GM12801 (cell line): ENCODE measurements around the gene FGD5.

Experiments
- CTCF ChIP-seq: IDR thresholded peaks from one replicate; pipeline ENCODE4 v1.5.1; 2011; ENCODE audit warnings: control low read depth; ENCODE audit not compliant: insufficient read length; ENCODE audit errors: extremely low read depth

FGD5 gene

DNA sequence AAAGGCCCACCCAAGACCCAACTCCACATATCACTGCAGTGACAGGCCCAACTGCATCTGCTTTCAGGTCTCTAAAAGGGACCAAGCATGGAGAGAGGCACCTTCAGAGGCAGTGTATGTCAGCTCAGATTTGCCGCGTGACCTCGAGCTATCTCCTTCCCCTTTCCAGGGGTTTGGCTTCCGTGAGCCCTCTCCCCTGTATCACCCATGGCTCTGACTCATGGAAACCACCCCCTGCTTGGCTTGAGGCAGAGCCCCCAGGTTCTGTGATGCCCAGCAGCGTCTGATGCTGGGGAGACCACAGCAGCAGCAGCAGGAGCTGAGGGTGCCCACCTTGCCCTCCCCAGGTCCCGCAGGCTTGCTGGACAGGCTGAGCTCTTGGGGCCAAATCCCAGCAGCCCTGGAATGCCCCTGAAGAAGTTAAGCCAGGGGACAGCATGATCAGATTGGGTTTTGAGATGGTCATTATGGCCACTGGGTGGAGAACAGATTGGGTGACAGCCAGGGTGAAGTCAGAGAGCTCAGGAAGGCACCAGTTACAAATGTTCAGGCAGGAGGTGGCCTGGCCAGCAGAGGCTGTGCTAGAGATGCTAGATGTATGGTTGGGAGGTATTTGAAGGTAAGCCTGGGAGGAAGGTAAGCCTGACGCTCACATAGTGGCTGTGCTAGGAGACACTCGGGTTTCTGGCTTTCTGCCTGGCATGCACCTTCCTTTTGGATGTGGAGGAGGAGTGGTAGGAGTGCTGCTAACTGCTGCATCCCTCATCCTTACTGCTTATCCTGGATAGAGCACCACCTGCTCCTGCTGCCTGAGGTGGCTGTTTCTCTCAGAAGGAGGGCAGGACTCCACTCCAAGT is 42.9 kb downstream of the FGD5 start:
- no peak for TF ChIP-seq CTCF

DNA sequence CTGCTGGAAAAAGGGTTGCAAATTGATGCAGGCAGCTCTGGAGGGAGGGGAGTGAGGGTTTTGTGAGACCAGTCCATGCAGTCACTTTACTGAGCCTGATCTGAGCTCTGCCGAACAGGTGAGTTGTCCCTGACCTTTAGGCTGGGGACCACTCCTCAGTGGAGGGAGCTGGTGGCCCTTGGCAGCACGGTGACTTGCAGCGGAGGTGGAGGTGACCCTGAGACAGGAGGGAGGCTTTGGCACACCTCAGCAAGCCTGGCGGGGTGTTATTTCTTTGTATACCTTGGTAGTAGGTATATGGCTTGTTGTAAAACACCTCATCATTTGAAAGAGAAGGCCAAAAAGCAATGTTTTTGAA is 43.5 kb downstream of the FGD5 start:
- no peak for TF ChIP-seq CTCF

- TF ChIP-seq CTCF: no peak
These were observed 44.0 kb downstream of the FGD5 start for GRCh38 chr3:14862661-14863230.

DNA sequence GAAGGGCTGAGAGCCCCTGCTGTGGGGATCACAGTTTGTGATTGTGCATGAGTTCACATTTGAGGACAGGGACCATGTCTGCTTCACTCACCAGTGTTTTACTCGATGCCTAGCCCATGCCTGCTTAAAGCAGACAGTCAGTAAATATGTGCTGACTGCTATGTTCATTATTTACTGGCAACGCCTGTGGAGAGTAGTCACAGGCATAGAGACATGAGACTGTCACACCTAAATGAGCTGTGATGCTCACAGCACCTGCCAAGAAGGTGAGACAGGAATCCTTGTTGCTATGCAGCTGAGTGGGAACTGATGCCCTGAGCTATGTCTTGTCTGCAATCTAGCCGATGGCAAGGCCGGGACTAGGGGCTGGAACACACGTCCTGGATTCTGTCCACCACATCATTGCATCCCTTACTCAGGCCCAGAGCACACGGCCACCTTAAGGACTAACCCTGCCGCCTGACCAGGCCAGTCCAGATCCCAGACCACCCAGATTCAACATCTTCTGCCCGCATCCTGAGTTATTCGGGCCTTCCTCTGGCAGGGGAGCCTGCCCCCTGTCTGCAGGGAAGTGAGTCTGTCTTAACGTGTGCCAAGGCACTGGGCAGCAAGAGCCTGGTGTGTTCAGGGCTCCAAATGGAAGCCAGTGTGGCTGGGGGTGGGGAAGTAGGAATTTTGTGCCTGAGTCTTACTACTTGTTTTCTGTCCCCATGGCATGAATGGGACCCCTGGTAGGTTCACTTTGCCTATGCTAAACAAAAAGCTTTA is 44.8 kb downstream of the FGD5 start:
- no peak for TF ChIP-seq CTCF

DNA sequence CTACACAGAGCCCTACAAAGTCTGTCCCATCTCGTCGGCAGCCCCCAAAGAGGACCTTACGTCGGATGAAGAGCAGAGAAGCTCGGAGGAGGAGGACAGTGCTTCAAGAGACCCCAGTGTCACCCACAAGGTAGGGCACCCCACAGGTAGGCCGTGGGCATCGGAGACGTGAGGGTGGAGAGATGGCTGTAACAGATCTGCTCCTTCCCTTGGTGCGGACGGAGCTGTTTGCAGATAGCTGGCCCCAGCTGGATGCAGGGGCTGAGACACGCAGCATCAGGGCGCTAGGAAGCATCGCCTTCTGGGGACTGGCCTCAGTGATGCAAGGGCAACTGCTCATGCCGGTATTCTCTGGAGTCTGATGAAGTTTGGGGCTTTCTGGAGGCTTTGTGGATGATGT is 45.4 kb downstream of the FGD5 start:
- no peak for TF ChIP-seq CTCF

- no peak for TF ChIP-seq CTCF
These were observed 47.9 kb downstream of the FGD5 start for GRCh38 chr3:14866627-14867026.

- no peak for TF ChIP-seq CTCF
These were observed 49.3 kb downstream of the FGD5 start for GRCh38 chr3:14867936-14868570.
